Smooth muscle cell (in vitro differentiated cells): Measurements from ENCODE around the gene PIK3C2B. TPM values are rescaled to one million over a fixed set of nuclear protein-coding genes. Genes with fewer than 3 reads are reported as not detected.

Experiments used
- DNase-seq: peaks from one replicate; lab custom pipeline; 2025; ENCODE audit not compliant: unreplicated experiment; lab: John Stamatoyannopoulos, UW
- H2AFZ ChIP-seq: fragments of 200-600 bp; sonication (generic); 2 replicates; pipeline ENCODE4 v1.6.0; 2016; ENCODE audit warnings: antibody characterized with exemption, low read depth, mild to moderate bottlenecking
- H3F3A ChIP-seq: fragments of 200-600 bp; sonication (generic); 2 replicates; pipeline ENCODE4 v1.6.0; 2017; ENCODE audit warnings: antibody characterized with exemption, low read depth
- H3K27ac ChIP-seq: fragments of 200-600 bp; sonication (generic); 2 replicates; pipeline ENCODE4 v1.5.1; 2016; ENCODE audit warnings: low read depth, mild to moderate bottlenecking
- H3K27me3 ChIP-seq: fragments of 200-600 bp; sonication (generic); 2 replicates; pipeline ENCODE4 v1.6.1; 2016; ENCODE audit warnings: low read depth, mild to moderate bottlenecking
- H3K36me3 ChIP-seq: fragments of 200-600 bp; sonication (generic); 2 replicates; pipeline ENCODE4 v1.5.1; 2016; ENCODE audit warnings: low read depth
- H3K4me1 ChIP-seq: fragments of 200-600 bp; sonication (generic); 2 replicates; pipeline ENCODE4 v1.5.1; 2016; ENCODE audit warnings: low read depth
- H3K4me2 ChIP-seq: fragments of 200-600 bp; sonication (generic); 2 replicates; pipeline ENCODE4 v1.6.0; 2016; ENCODE audit warnings: mild to moderate bottlenecking
- H3K4me3 ChIP-seq: fragments of 200-600 bp; sonication (generic); 2 replicates; pipeline ENCODE4 v1.5.1; 2016; ENCODE audit warnings: mild to moderate bottlenecking
- H3K79me2 ChIP-seq: fragments of 200-600 bp; sonication (generic); 2 replicates; pipeline ENCODE4 v1.6.0; 2016; ENCODE audit warnings: low read depth, mild to moderate bottlenecking
- H3K9ac ChIP-seq: fragments of 200-600 bp; sonication (generic); 2 replicates; pipeline ENCODE4 v1.6.0; 2016; ENCODE audit warnings: low read depth
- H3K9me3 ChIP-seq: fragments of 200-600 bp; sonication (generic); replicated peaks from 2 replicates; pipeline ENCODE4 v1.5.1; 2016; ENCODE audit warnings: low read depth
- H4K20me1 ChIP-seq: fragments of 200-600 bp; sonication (generic); 2 replicates; pipeline ENCODE4 v1.6.0; 2016; ENCODE audit warnings: low read depth
- WGBS: methylation state at CpG from one replicate; pipeline ENCODE4 v1.1.7; 2016; ENCODE audit warnings: low lambda C conversion rate; 5-methylcytosine and 5-hydroxymethylcytosine counted together
- polyA plus RNA-seq: library from polyadenylated mRNA; unstranded; fragments of >200 nt; fragmentation: Nextera tagmentation; extraction: Ambion mirVana; gene quantifications from 2 replicates; pipeline ENCODE4 v1.2.1, GENCODE V29; 2016
- total RNA-seq: library from RNA; depleted of rRNA; stranded (reverse); fragments of >200 nt; gene quantifications from 2 replicates; pipeline ENCODE4 v1.2.3, GENCODE V29; 2014
- TF ChIP-seq, protein P1 (sequence below): fragments of 200-600 bp; sonication (generic); IDR thresholded peaks from 2 replicates; pipeline ENCODE4 v1.5.1; 2017; ENCODE audit warnings: borderline replicate concordance, mild to moderate bottlenecking, antibody characterized with exemption; ENCODE audit not compliant: insufficient read depth, poor library complexity, severe bottlenecking

The PIK3C2B gene
- total and polyA plus RNA-seq, 2 experiments from 2014 or later = 3.0 to 9.5 TPM

DNA sequence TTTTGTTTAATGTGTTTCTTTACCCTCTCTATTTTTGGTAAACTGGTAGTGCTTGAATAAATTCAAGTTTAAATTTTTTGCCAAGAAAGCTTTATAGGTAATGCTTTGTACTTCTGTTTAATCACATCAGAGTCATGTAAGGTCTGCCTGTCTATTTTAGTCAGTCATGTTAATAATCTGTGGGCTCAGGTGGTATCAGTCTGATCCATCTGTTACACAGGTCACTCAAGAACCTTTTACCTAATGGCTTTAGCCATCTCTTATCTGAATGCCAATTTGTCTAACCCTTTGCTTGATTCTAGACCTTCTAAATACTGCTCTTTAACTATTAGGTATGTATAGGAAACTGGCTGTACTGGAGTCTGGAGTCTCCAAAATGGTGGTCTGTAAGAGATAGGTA lies 38.2 kb upstream of the PIK3C2B start:
- Histone ChIP-seq H3K27ac (no peak overlapping the region), H3K4me2 (no peak overlapping the region), H3K9me3 (no peaks in the 10 kb centered on the region), H3K4me3 (no peak overlapping the region), H3F3A (no peaks in the 10 kb centered on the region), H3K9ac (no peak overlapping the region), H3K4me1 (no peaks in the 10 kb centered on the region), H4K20me1 (peaks cover 46% of the 10 kb centered on the region), H3K27me3 (no peaks in the 10 kb centered on the region), H3K36me3 (peaks cover 43% of the 10 kb centered on the region), H2AFZ (no peak overlapping the region), H3K79me2 (peaks cover 10% of the 10 kb centered on the region)
- TF ChIP-seq, protein P1, sequence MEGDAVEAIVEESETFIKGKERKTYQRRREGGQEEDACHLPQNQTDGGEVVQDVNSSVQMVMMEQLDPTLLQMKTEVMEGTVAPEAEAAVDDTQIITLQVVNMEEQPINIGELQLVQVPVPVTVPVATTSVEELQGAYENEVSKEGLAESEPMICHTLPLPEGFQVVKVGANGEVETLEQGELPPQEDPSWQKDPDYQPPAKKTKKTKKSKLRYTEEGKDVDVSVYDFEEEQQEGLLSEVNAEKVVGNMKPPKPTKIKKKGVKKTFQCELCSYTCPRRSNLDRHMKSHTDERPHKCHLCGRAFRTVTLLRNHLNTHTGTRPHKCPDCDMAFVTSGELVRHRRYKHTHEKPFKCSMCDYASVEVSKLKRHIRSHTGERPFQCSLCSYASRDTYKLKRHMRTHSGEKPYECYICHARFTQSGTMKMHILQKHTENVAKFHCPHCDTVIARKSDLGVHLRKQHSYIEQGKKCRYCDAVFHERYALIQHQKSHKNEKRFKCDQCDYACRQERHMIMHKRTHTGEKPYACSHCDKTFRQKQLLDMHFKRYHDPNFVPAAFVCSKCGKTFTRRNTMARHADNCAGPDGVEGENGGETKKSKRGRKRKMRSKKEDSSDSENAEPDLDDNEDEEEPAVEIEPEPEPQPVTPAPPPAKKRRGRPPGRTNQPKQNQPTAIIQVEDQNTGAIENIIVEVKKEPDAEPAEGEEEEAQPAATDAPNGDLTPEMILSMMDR = no peak
- no peak for DNase-seq

DNA sequence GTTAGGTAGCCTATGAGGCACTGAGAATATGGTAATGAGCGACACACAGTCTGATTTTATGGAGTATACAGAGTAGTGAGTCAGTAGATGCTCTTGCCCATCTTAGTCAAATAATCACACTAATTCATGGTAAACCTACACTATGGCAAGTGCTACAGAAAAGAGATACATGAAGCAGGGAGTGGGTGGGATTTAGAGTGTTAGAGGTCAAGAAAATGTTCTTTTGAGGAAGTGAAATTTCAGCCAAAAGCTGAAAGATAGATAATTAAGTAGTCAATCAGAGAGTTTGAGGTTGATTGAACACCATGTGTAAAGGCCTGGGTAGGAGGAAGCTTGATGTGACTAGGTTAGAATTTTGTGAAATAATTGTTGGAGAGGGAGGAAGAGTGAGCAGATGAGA lies 36.3 kb upstream of the PIK3C2B start:
- no peaks in the 10 kb centered on the region for H3K4me1 ChIP-seq
- H2AFZ ChIP-seq = no peak overlapping the region
- 96% methylated on average over 1 of the region's 1 CpG for WGBS
- no peaks in the 10 kb centered on the region for H3K27me3 ChIP-seq
- no peaks in the 10 kb centered on the region for H3K79me2 ChIP-seq
- no peak overlapping the region for H3K4me3 ChIP-seq
- DNase-seq = no peak
- H3F3A ChIP-seq = no peaks in the 10 kb centered on the region
- TF ChIP-seq, protein P1 = no peak
- H3K9ac ChIP-seq = no peak overlapping the region
- H3K27ac ChIP-seq = no peak overlapping the region
- H3K9me3 ChIP-seq = no peaks in the 10 kb centered on the region
- H4K20me1 ChIP-seq = peaks cover 32% of the 10 kb centered on the region
- peaks cover 39% of the 10 kb centered on the region for H3K36me3 ChIP-seq
- H3K4me2 ChIP-seq = no peak overlapping the region

DNA sequence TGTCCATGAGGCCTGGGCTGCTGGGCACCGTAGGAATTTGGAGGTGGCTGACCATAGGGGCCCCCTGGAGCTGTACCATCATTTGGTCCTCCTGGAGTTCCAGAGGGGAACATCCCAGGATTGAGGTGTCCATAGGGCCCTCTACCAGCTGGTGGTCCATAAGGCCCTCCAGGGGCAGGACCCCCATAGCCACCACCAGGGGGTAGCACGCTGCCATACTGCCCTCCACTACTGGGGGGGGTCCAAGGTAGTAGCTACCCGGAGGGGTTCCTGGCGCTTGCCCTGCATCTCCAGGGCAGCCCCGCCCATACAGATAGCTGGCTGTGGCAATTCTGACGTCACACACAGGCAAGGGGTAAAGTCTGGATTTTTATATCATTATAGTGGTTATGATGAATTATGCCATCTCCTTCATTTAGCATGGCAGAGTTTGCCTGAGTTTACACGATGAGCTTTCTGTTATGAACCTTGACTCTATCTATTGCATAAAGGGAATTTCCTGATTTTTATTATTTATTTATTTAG lies 34.8 kb upstream of the PIK3C2B start:
- H3K4me3 ChIP-seq = no peak overlapping the region
- H3K4me2 ChIP-seq = no peak overlapping the region
- H3F3A ChIP-seq = no peaks in the 10 kb centered on the region
- no peak overlapping the region for H3K27ac ChIP-seq
- peaks cover 35% of the 10 kb centered on the region for H3K36me3 ChIP-seq
- H2AFZ ChIP-seq = no peak overlapping the region
- TF ChIP-seq, protein P1 = no peak
- H3K4me1 ChIP-seq = no peaks in the 10 kb centered on the region
- H3K9me3 ChIP-seq = no peaks in the 10 kb centered on the region
- peaks cover 7% of the 10 kb centered on the region for H3K79me2 ChIP-seq
- WGBS = 94% methylated on average over 7 of the region's 7 CpGs
- H3K27me3 ChIP-seq = no peaks in the 10 kb centered on the region
- peaks cover 41% of the 10 kb centered on the region for H4K20me1 ChIP-seq
- no peak for DNase-seq
- no peak overlapping the region for H3K9ac ChIP-seq

DNA sequence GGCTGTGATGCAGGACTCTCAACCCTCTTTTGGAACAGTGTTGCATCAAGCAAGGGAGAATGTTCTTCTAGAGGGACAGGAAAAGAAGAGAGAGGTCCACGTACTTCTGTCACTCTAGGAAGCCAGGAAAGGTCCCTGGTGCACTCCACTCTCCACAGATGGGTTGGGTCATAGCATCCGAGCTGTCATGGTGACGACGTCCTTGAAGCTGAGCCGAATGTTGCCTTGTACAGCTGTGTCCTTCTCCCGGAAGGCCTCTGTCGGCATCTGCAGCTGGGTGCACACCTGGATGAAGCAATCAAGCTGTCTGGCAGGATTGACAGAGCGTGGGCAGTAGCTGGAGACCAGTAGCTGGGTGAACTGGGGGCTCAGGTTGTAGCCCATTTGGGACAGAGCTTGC lies 34.1 kb upstream of the PIK3C2B start:
- 95% methylated on average over 8 of the region's 8 CpGs for WGBS
- H3K36me3 ChIP-seq = peaks cover 28% of the 10 kb centered on the region

More for the DNA sequence above, 34.1 kb upstream of the PIK3C2B start:
- Histone ChIP-seq H3K27me3 (no peaks in the 10 kb centered on the region), H3K9me3 (no peaks in the 10 kb centered on the region), H3K4me1 (no peaks in the 10 kb centered on the region), H3K79me2 (peaks cover 12% of the 10 kb centered on the region), H3K4me2 (no peak overlapping the region), H3F3A (no peaks in the 10 kb centered on the region), H3K9ac (no peak overlapping the region), H4K20me1 (peaks cover 49% of the 10 kb centered on the region), H2AFZ (no peak overlapping the region), H3K4me3 (no peak overlapping the region), H3K27ac (no peak overlapping the region)
- DNase-seq = no peak
- TF ChIP-seq, protein P1 = no peak
